NCI-H2227 (cell line): ENCODE measurements around the gene DYNLT1.

ENCODE experiments used
- DNase-seq: peaks from one replicate; lab custom pipeline; 2025; ENCODE audit not compliant: unreplicated experiment; lab: John Stamatoyannopoulos, UW

Gene DYNLT1

DNA sequence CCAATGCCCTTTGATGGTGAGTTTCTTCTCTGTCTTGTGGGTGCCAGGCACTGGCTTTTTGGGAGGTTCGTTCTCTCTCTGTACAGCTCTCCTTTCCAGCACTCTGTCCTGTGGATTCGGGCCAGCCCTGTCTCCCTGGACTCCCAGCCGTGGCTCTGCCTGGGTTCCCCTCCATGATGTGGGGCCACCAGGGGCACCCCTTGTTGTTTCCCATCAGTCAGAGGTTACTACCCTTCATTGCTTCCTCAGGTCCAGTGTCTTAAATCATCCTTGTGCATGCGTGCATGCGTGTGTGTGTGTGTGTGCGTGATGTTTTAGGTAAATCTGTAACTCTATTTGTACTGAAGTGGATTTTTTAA lies 40.5 kb downstream of the DYNLT1 start:
- DNase-seq = no peak

DNA sequence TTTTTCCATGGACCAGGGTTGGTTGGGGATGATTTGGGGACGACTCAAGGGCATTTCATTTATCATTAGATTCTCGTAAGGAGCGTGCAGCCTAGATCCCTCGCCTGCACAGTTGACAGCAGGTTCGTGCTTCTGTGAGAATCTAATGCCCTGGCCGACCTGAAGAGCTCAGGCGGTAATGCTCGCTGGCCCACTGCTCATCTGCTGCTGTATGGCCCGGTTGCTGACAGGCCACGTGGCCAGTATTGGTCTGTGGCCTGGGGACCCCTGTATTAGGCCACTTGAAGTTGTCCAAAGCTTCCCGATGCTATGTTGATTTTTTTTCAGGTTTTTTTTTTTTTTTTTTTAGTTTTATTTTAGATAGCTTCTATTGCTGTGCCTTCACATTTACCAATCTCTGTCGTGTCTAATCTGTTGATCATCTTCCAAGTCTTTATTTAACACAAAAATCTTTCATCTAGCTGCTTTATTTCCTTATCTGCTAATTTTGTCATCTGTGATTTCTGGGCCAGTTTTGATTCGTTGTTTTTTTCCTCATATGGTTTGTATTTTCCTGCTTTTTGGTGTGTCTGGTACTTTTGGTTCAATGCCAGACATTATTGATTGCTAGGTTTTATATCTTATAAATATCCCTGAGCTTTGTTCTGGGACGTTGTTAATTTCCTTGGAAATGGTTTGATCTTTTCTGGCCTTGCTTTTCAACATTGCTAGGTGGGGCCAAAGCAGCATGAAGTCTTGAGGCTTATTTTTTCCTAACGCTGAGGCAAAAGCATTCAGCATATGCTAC lies 41.1 kb downstream of the DYNLT1 start:
- DNase-seq = no peak

- no peak for DNase-seq
Observed at GRCh38 chr6:158599635-158600034, 44.9 kb downstream of the DYNLT1 start.

DNA sequence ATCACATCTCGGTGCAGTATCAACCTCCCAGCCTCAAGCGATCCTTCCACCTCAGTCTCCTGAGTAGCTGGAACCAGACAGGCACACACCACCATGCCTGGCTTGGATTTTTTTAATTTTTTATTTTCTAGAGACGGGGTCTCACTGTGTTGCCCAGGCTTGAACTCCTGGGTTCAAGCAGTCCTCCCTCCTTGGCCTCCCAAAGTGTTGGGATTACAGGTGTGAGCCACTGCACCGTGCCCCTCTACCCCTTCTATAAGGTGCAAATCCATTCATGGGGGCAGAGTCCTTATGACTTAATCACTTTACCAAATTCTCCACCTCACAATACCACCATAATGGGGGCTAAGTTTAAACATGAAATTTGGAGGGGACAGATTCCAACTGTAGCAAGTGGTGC lies 47.0 kb downstream of the DYNLT1 start:
- no peak for DNase-seq

- DNase-seq = no peak
Observed at GRCh38 chr6:158596861-158597260, 47.7 kb downstream of the DYNLT1 start.

GRCh38 chr6:158595223-158595622 lies 49.3 kb downstream of the DYNLT1 start:
- DNase-seq = no peak

DNA sequence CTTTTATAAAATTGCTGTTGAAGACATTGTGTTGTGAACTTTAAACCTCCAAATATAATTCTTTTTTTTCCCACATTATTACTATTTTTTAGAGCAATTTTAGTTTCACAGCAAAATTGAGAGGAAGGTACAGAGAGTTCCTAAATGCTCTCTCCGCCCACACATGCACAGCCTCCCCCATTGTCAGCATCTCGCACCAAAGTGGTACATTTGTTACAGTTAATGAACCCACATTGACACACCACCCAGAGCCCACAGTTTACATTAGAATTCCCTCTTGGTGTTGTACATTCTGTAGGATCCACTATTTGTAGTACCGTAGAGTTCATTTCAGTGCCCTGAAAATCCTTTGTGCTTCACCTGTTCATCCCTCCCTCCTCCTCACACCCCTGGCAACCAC lies 50.9 kb downstream of the DYNLT1 start:
- DNase-seq = no peak

- DNase-seq = no peak
Observed at GRCh38 chr6:158591810-158592209, 52.7 kb downstream of the DYNLT1 start.

- DNase-seq = no peak
Observed at GRCh38 chr6:158591134-158591809, 53.3 kb downstream of the DYNLT1 start.

- no peak for DNase-seq
Observed at GRCh38 chr6:158589366-158589765, 55.2 kb downstream of the DYNLT1 start.

DNA sequence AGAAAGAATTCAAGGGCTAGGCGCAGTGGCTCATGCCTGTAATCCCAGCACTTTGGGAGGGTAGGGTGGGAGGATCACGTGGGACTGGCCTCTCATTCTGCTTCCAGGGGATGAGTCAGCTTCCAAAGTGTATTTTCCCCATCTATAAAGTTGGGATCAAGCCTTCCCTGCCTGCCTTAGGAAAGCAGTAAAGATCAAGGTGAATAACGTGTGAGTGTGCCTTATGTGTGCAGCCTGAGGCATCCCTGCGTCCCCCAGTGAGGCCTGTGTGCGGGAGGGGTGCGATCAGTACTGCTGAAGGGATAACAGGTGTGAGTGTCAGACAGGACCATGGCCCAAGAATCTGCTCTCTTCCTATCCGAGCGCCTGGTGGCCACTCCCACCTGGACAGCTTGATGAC lies 57.9 kb downstream of the DYNLT1 start:
- DNase-seq = no peak
